K562 (cell line): ENCODE measurements around the gene EVC. TPM values are rescaled to one million over a fixed set of nuclear protein-coding genes. Genes with fewer than 3 reads are reported as not detected.

Source experiments
- ATAC-seq: fragments of 200-7000 bp; cut with Tn5 transposase; 3 replicates; pipeline ENCODE4 v1.9.1; 2020; ENCODE audit warnings: moderate library complexity
- BruUV-seq: library from RNA; stranded (reverse); fragments of 400-500 nt; replicated peaks from 2 replicates; lab custom pipeline; 2021; lab: Mats Ljungman, UMichigan
- CTCF ChIA-PET: fragments of 300-600 bp; formaldehyde crosslinking; extraction: SDS; loops from one replicate; lab custom pipeline; 2021; ENCODE audit warnings: low intra/inter-chr PET ratio; lab: Yijun Ruan, JAX
- POLR2A ChIA-PET: fragments of 300-600, 350-650 bp; sonication (Branson Sonifier 250); formaldehyde crosslinking; extraction: SDS; loops from one replicate; lab custom pipeline; 2021; ENCODE audit warnings: antibody characterized with exemption, inconsistent platforms; lab: Yijun Ruan, JAX
- DNase-seq, 4 experiments: peaks; one replicate each; pipeline versions ENCODE4 v3.0.0 to v3.0.0-alpha.2; 2011 to 2018; ENCODE audit warnings: low spot score in 3 of 4, mixed read lengths in 3 of 4; ENCODE audit errors: extremely low read depth in 1 of 4
- FAIRE-seq: peaks from 2 replicates; lab custom pipeline; 2011; peaks lifted over from hg19 to GRCh38; lab: Jason Lieb, UNC
- H2AFZ ChIP-seq: 2 replicates; pipeline ENCODE4 v1.6.0; 2011; ENCODE audit warnings: low read depth, low read length, control low read depth, inconsistent platforms
- H3K27ac ChIP-seq: fragments of 200-600 bp; 3 replicates; pipeline ENCODE4 v1.8.0; 2011; ENCODE audit warnings: low read depth, mild to moderate bottlenecking, control low read depth, inconsistent platforms, low read length, moderate library complexity, mixed read lengths; ENCODE audit errors: extremely low read depth
- H3K27me3 ChIP-seq, 2 experiments: fragments of 300-600 bp in 1 of 2; 2 replicates in 1 of 2; 3 replicates in 1 of 2; pipeline versions ENCODE4 v1.6.0 to v1.8.0; 2011; ENCODE audit warnings: inconsistent platforms in 2 of 2, low read length in 2 of 2, mild to moderate bottlenecking in 1 of 2, mixed read lengths in 1 of 2, moderate library complexity in 1 of 2; ENCODE audit not compliant: control insufficient read depth in 2 of 2, insufficient read depth in 2 of 2
- H3K36me3 ChIP-seq: fragments of 300-600 bp; 3 replicates; pipeline ENCODE4 v1.8.0; 2011; ENCODE audit warnings: mild to moderate bottlenecking, low read length, inconsistent platforms; ENCODE audit not compliant: control insufficient read depth, insufficient read depth
- H3K4me1 ChIP-seq, 2 experiments: fragments of 200-600 bp in 1 of 2; replicated peaks in 1 of 2; 2 replicates in 1 of 2; 3 replicates in 1 of 2; pipeline versions ENCODE4 v1.5.1 to v1.8.0; 2011; ENCODE audit warnings: inconsistent platforms in 2 of 2, low read length in 2 of 2, mild to moderate bottlenecking in 1 of 2, mixed read lengths in 1 of 2, moderate library complexity in 1 of 2; ENCODE audit not compliant: control insufficient read depth in 2 of 2, insufficient read depth in 2 of 2
- H3K4me2 ChIP-seq: 2 replicates; pipeline ENCODE4 v1.6.1; 2011; ENCODE audit warnings: low read length, control low read depth, inconsistent platforms, mixed read lengths; ENCODE audit not compliant: insufficient read depth
- H3K4me3 ChIP-seq: fragments of 200-600 bp; sonication (generic), shearing (Covaris generic); 2 replicates; pipeline ENCODE4 v1.5.1; 2016; ENCODE audit warnings: control low read depth, inconsistent platforms
- H3K79me2 ChIP-seq: fragments of 200-600 bp; 3 replicates; pipeline ENCODE4 v1.8.0; 2011; ENCODE audit warnings: low read length, inconsistent platforms; ENCODE audit not compliant: control insufficient read depth, insufficient read depth
- H3K9ac ChIP-seq, 2 experiments: 2 replicates each; pipeline versions ENCODE4 v1.6.0 to v1.6.1; 2011; ENCODE audit warnings: low read depth in 2 of 2, low read length in 2 of 2, control low read depth in 1 of 2, inconsistent platforms in 1 of 2, mild to moderate bottlenecking in 1 of 2, mixed read lengths in 1 of 2; ENCODE audit not compliant: insufficient read depth in 1 of 2
- H3K9me1 ChIP-seq: one replicate; pipeline ENCODE4 v1.6.0; 2011; ENCODE audit warnings: inconsistent platforms, mild to moderate bottlenecking, low read length, moderate library complexity; ENCODE audit not compliant: control insufficient read depth, insufficient read depth
- H3K9me3 ChIP-seq: replicated peaks from 2 replicates; pipeline ENCODE4 v1.5.1; 2011; ENCODE audit warnings: low read depth, low read length, inconsistent platforms; ENCODE audit not compliant: control insufficient read depth, insufficient read depth
- H4K20me1 ChIP-seq: replicated peaks from 2 replicates; pipeline ENCODE4 v1.6.1; 2011; ENCODE audit warnings: low read length, inconsistent platforms, mixed read lengths; ENCODE audit not compliant: control insufficient read depth, insufficient read depth
- CREBBP ChIP-seq: IDR thresholded peaks from one replicate; pipeline ENCODE4 v1.6.1; 2012; ENCODE audit warnings: low read depth, mild to moderate bottlenecking, control low read depth, inconsistent platforms, low read length
- ELF4 ChIP-seq: fragments of 450-650 bp; formaldehyde crosslinking; IDR thresholded peaks from 2 replicates; pipeline ENCODE4 v1.4.0; 2022; ENCODE audit warnings: missing genetic modification characterization
- EP400 ChIP-seq: fragments of 450-650 bp; IDR thresholded peaks from 2 replicates; pipeline ENCODE4 v1.6.1; 2017; ENCODE audit warnings: antibody characterized with exemption, mild to moderate bottlenecking, moderate library complexity
- ERF ChIP-seq: fragments of 450-650 bp; formaldehyde crosslinking; IDR thresholded peaks from 2 replicates; pipeline ENCODE4 v1.4.0; 2020; ENCODE audit warnings: mild to moderate bottlenecking, mixed read lengths
- GMEB1 ChIP-seq: fragments of 250-450 bp; sonication (Bioruptor Pico); IDR thresholded peaks from 2 replicates; pipeline ENCODE4 v1.4.0; 2020; ENCODE audit warnings: mild to moderate bottlenecking
- NFXL1 ChIP-seq: fragments of 450-650 bp; formaldehyde crosslinking; IDR thresholded peaks from 2 replicates; pipeline ENCODE4 v1.4.0; 2021; ENCODE audit warnings: mild to moderate bottlenecking
- POLR2A ChIP-seq: fragments of 450-650 bp; conservative IDR thresholded peaks from 2 replicates; pipeline ENCODE4 v1.6.1; 2016
- PTRF ChIP-seq: fragments of 450-650 bp; IDR thresholded peaks from 2 replicates; pipeline ENCODE4 v1.6.1; 2016; ENCODE audit warnings: mild to moderate bottlenecking, missing genetic modification characterization, missing compliant biosample characterization
- SIN3A ChIP-seq, 2 experiments: fragments of 150-350 bp in 1 of 2; IDR thresholded peaks; 2 replicates each; pipeline ENCODE4 v1.6.1; 2011 to 2016; ENCODE audit warnings: borderline replicate concordance in 2 of 2, low read depth in 2 of 2, low read length in 2 of 2, mild to moderate bottlenecking in 2 of 2, moderate library complexity in 2 of 2; ENCODE audit not compliant: control insufficient read depth in 1 of 2
- SMARCC2 ChIP-seq: fragments of 450-650 bp; IDR thresholded peaks from 2 replicates; pipeline ENCODE4 v1.6.1; 2017; ENCODE audit warnings: antibody characterized with exemption, moderate library complexity, mild to moderate bottlenecking, low read depth
- SREBF1 ChIP-seq: fragments of 150-350 bp; IDR thresholded peaks from 2 replicates; pipeline ENCODE4 v1.6.1; 2014; ENCODE audit warnings: antibody characterized with exemption, low read depth, low read length, borderline replicate concordance
- U2AF1 ChIP-seq: fragments of 200-400 bp; formaldehyde crosslinking; optimal IDR thresholded peaks from 2 replicates; pipeline ENCODE3; 2017; ENCODE audit warnings: mild to moderate bottlenecking, low read depth, low read length, moderate library complexity
- ZNF224 ChIP-seq: sonication (generic); formaldehyde crosslinking; IDR thresholded peaks from 2 replicates; pipeline ENCODE4 v1.8.0; 2022; ENCODE audit warnings: mild to moderate bottlenecking, missing genetic modification reagents
- ZNF274 ChIP-seq: IDR thresholded peaks from 2 replicates; pipeline ENCODE4 v1.6.1; 2011; ENCODE audit warnings: low read depth, mild to moderate bottlenecking, low read length, moderate library complexity, borderline replicate concordance
- ZNF280A ChIP-seq: fragments of 450-650 bp; IDR thresholded peaks from 2 replicates; pipeline ENCODE4 v1.6.1; 2018; ENCODE audit warnings: mild to moderate bottlenecking, low read depth; ENCODE audit not compliant: partially characterized antibody
- ZNF589 ChIP-seq: fragments of 200-800 bp; sonication (Bioruptor generic); IDR thresholded peaks from 2 replicates; pipeline ENCODE4 v1.6.1; 2016; ENCODE audit warnings: low read depth, missing genetic modification characterization, missing compliant biosample characterization
- WGBS: fragments of 100-300 bp; shearing (Covaris generic); methylation state at CpG from one replicate; pipeline ENCODE4 v1.1.6; 2016; ENCODE audit warnings: low coverage, mixed read lengths; ENCODE audit not compliant: insufficient coverage; ENCODE audit errors: missing lambda C conversion rate; 5-methylcytosine and 5-hydroxymethylcytosine counted together
- in situ Hi-C: fragments of 300-500 bp; cut with MboI; formaldehyde crosslinking; loops from 4 replicates; pipeline ENCODE4 v1.15.0; 2018; ENCODE audit warnings: inconsistent platforms, mixed read lengths
- intact Hi-C: fragments of 100-400 bp; cut with micrococcal nuclease; formaldehyde crosslinking; loops from 2 replicates; pipeline ENCODE4 v1.14.2; 2022
- polyA plus RNA-seq, 8 experiments: library from polyadenylated mRNA; depleted of rRNA in 4 of 8; stranded (reverse) in 5 of 8; unstranded in 3 of 8; fragments of >200 nt; fragmentation: Nextera tagmentation in 2 of 8; fragmentation: Illumina TruSeq in 1 of 8; extraction: Ambion mirVana in 2 of 8; extraction: Trizol in 1 of 8; gene quantifications; 2 replicates each; pipeline versions ENCODE4 v1.2.1 to v1.2.3, GENCODE V29; 2011 to 2014; ENCODE audit warnings: inconsistent platforms in 1 of 8, missing spikeins in 1 of 8
- total RNA-seq, 7 experiments: library from RNA; depleted of rRNA in 6 of 7; stranded (reverse); fragments of >200 nt in 6 of 7; fragmentation: Illumina TruSeq in 2 of 7; extraction: Trizol in 2 of 7; gene quantifications; 2 replicates each; pipeline versions ENCODE4 v1.2.1 to v1.2.3, GENCODE V29; 2011 to 2021; ENCODE audit warnings: low replicate concordance in 1 of 7

The EVC gene
- total and polyA plus RNA-seq, 9 of the 15 experiments (the other 6 are each of a cell fraction or from before 2014, with no cell fraction given): 0.03 to 3.2 (median 1.1) TPM

- H3K36me3 ChIP-seq: no peaks in the 10 kb centered on the region
- BruUV-seq: no TSS peak
- no peaks in the 10 kb centered on the region for H3K4me1 ChIP-seq
- no peak overlapping the region for H3K27ac ChIP-seq
- H3K4me2 ChIP-seq: no peak overlapping the region
- ChIA-PET POLR2A (no interaction called here), CTCF (no interaction called here)
- in situ Hi-C loops (no loop called here), intact Hi-C loops (no loop called here)
- no peaks in the 10 kb centered on the region for H3K9me3 ChIP-seq
- no peaks in the 10 kb centered on the region; the same call in 1 of the 2 replicates for H4K20me1 ChIP-seq
- H2AFZ ChIP-seq: no peak overlapping the region
- FAIRE-seq (no peak), DNase-seq (no peak), ATAC-seq (no peak)
- no peak overlapping the region for H3K9ac ChIP-seq
- no peaks in the 10 kb centered on the region for H3K79me2 ChIP-seq
- TF ChIP-seq POLR2A: no peak
- no peak for TF ChIP-seq SIN3A (IDR thresholded peaks at IDR 0.05; ENCODE audit: borderline replicate concordance in 2 of 2, control insufficient read depth in 1 of 2, low read depth in 2 of 2, low read length in 2 of 2)
- TF ChIP-seq NFXL1 (CRISPR knock-in tag): no peak
- no peak for TF ChIP-seq ZNF274
- no peak for TF ChIP-seq CREBBP
- no peak for TF ChIP-seq EP400
- TF ChIP-seq GMEB1 (CRISPR knock-in tag): no peak
- TF ChIP-seq ZNF280A: no peak
- no peak for TF ChIP-seq SMARCC2
- no peak for TF ChIP-seq ELF4
- no peak for TF ChIP-seq ERF (CRISPR knock-in tag)
- no peak for TF ChIP-seq ZNF224 (CRISPR knock-in tag)
- TF ChIP-seq SREBF1: no peak
- no peak for TF ChIP-seq U2AF1
- TF ChIP-seq PTRF (tag): no peak
- TF ChIP-seq ZNF589 (CRISPR knock-in tag): no peak
- WGBS: 6% methylated on average over 4 of the region's 5 CpGs
- no peaks in the 10 kb centered on the region for H3K9me1 ChIP-seq
- H3K4me3 ChIP-seq: no peak overlapping the region
- H3K27me3 ChIP-seq: peaks cover 6 to 12% of the 10 kb centered on the region in 2 experiments; a peak in 2 of 5 replicates
Observed at GRCh38 chr4:5826437-5827107, 115.6 kb downstream of the EVC start.
